OCI-M2 (cell line): Measurements from ENCODE around the gene DNAH6.
"Not testable (repeated sequence)": the region's sequence is repeated elsewhere in the genome, so short reads cannot be mapped to it uniquely, and the experiment has no call there.

Experiments
- DNase-seq: peaks from one replicate; lab custom pipeline; 2025; ENCODE audit not compliant: unreplicated experiment; lab: John Stamatoyannopoulos, UW

DNAH6 gene

GRCh38 chr2:84868327-84868726 is 352.0 kb downstream of the DNAH6 start:
- DNase-seq: not testable (repeated sequence)
